GOT3 (cell line): ENCODE data around the gene ARHGEF7.

ENCODE experiments used
- DNase-seq: peaks from one replicate; lab custom pipeline; 2025; ENCODE audit warnings: mixed read lengths; lab: John Stamatoyannopoulos, UW

The ARHGEF7 gene

GRCh38 chr13:111139873-111140561 is 24.9 kb downstream of the ARHGEF7 start:
- DNase-seq, result no peak

DNA sequence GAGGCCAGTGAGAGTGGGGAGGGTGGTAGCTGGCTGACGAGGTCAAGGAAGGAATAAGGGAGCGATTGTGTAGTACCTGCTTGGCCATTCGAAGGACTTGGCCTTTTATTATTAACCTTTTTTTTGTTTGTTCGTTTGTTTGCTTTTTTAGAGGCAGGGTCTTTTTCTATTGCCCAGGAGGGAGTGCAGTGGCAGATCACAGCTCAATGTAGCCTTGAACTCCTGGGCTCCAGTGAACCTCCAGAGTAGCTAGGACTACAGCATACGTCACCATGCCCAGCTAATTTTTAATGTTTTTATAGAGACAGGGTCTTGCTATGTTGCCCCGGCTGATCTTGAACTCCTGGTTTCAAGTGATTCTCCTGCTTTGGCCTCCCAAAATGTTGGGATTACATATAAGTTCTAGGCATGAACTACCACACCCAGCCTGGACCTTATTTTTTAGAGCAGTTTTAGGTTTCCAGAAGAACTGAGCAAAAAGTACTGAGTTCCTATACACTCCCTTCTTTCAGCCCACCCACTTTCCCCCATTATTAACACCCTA is 25.5 kb downstream of the ARHGEF7 start:
- DNase-seq, result no peak

DNA sequence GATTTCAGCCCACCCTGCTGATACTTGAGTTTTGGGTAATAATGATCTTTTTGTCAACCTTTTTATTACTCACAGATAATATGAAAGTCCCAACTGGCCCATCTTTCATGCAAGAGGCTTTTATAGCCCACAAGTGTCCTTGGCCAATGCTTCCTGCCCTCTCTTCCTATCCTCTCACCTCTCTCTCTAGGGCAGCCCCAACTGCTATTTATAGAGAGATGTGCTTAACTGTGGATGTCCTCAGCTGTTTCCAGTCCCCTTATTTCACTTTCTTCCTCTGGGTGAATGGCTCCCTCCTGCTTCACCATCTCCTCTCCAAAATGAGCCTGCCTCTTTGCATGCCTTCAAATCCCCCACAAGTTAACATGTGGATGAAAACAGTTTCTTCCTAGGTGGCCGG is 27.4 kb downstream of the ARHGEF7 start:
- DNase-seq, result no peak

- DNase-seq, result no peak
These were observed 28.9 kb downstream of the ARHGEF7 start for GRCh38 chr13:111143865-111144540.

DNA sequence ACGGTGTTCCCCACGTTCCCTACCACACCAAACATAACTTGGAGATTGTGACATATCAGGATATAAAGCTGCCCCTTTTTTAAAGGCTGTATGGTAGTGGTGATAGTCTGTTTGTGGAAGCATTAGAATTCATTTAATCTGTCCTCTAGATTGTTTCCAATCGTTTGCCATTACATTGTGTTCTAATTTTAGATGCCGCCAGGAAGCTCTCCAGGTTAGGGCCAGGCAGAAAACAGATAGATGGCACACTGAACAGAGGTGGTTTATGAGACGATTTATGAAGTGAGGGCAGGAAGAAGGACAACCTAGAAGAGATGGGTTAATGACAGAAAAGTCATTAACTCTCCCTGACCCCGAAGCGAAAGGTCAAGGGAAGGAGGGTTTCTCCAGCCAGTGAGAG is 30.0 kb downstream of the ARHGEF7 start:
- no peak for DNase-seq

DNA sequence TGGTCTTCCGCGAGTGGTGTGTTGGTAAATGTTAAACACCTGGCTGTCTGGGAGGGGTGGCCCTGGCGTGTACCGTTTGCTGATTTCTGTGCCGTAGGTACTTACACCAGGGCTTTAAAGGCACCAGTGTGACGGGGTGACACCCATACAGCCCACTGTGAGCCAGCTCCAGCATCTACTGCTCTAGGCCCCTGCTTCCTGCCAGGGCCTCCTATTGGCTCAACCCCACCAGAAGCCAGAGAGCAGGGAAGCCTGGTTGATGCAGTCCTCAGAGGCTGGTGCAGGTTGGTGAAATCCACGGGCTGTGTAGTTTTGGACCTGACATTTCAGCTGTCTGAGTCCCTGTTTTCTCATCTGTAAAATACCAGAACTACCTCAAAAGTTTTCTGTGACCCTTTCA is 30.4 kb downstream of the ARHGEF7 start:
- DNase-seq, result no peak

DNA sequence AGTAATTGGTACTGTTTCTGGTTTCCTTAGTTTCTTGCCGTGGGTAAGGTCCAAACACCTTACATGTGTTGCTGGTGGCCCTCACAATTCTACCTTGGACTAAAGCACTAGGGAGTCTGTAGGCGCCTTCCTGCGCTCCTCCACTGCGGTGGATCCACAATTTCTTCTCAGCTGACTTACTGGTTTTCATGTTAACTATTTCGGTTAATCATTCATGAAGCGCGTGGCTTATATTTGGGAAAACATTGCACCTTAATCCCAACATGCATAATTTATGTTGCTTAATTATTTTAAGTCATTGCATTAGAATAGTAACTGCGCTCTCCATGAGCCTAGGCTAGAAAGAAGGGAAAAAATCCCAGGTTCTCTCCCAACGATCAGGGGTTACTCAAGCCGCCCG is 37.7 kb downstream of the ARHGEF7 start:
- no peak for DNase-seq

DNA sequence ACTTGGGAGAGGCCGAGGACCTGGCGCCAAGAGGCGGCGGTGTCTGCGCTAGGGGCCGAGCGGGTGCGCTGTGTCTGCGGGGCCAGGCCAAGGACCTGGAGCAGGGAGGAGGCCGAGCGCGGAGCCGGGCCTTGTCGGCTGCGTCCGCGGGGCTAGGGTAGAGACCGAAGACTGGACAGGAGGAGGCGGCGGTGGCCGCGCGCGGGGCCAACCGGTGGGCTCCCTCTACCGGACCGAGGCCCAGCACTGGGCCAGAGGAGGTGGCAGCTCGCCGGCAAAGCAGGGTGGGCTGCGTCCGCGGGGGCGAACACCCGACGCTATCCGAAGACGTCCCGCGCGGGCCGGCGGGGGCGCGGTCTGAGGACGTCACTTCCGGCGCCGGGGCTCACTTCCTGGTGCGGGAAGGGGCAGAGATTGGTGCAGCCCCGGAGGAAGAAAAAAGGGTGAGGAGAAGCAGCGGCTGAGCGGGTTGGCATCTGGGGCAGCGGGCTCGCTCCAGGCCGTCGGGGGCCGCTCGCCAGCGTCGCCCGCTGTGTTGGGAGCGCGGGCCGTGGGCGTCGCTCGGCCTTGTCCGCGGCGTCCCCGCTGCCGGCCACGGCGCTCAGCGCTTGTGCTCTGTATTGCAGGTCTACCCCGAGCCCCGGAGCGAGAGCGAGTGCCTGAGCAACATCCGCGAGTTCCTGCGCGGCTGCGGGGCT is 38.3 kb downstream of the ARHGEF7 start:
- peak; percentile 71 for DNase-seq

DNA sequence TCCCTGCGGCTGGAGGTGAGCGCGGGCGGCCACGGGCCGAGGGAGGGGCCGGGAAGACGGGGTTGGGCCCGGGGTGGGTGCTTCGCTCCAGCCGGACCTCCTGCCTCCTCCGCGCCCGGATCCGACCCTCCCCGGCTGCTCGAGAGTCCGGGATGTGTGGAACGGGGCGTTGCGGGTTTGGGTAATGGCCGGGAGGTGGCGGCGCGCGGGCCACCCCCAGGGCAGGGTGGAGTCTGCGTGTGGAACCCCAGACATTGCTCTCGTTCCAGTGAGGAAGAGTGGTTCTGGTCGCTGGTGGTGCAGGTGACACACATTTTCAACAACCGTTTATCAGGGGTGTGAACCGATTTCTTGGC is 38.8 kb downstream of the ARHGEF7 start:
- no peak for DNase-seq

GRCh38 chr13:111156421-111156820 is 41.3 kb downstream of the ARHGEF7 start:
- no peak for DNase-seq

- DNase-seq, result no peak
These were observed 43.2 kb downstream of the ARHGEF7 start for GRCh38 chr13:111158136-111158805.

GRCh38 chr13:111159362-111160320 is 44.5 kb downstream of the ARHGEF7 start:
- DNase-seq, result no peak

GRCh38 chr13:111160648-111161047 is 45.5 kb downstream of the ARHGEF7 start:
- DNase-seq, result no peak

- no peak for DNase-seq
These were observed 46.8 kb downstream of the ARHGEF7 start for GRCh38 chr13:111161601-111162600.

DNA sequence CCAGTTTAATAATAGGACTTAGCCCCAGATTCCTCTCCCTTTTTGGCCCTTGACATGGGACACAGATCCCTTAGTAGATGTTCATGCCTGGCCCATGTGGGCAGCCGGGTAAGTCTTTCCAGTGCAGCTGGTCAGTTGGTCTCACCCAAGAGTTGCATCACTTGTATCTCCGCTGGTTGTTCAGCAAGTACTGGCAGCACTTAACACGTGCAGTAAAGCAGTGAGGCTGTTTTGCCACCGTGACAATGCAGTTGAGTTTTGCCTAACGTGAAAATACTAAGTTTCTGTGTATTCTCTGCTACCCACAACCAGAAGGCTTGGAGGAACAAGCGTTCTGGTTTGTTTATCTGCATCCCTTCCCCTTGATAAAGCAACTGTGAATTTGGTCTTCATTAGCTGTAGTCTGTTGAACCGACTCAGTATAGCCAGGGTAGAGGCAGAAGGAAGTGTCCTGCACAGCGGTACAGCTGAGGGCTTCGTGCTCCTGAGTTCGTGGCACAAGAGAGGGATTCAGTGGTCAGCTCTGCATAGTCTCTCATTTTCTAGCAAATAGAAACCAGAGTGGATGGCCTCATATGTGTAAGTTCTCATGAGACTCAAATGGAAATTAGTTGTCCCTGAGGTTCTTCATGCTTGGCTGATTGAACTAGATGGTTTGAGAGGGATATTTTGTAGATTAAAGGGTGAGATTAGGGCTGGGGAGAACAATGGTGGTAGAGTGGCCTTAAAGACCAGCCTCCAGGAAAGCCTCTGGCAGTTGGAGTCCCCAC is 50.3 kb downstream of the ARHGEF7 start:
- DNase-seq, result no peak

DNA sequence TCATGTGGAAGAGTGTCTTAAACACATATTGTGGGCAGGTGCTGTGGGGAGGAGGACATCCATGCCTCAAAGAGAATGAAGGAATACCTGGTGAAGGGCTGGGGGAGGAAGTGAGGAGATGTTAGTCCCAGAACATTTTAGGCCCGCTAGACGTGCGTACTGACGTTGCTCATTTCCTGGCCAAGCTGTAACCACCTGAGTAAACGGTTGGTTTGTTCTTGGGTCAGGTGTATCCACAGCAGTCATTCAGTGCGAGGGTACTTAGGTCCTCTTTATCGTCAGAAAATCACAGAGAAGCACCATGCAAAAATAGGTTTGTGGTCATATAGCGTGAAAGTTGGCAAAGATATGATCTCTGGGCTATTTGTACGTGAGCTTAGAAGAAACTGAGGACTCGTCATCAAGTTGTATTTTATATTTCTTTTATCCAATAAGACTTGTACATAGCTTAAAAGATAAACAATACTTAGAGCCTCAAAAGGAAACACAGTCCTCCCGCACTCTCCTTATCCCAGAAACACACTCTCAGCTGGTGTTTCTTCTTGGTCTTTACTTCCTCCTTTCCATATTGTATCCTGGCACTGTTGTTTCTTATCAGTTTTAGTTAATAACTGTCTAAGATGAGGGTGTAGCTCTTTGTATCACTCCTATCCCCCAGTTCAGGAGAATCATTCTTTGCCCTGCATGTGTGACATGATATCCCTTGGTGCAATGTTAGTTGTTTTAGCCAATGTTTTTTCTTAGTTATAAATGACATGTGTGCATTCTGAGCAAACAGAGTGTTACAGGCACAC is 52.0 kb downstream of the ARHGEF7 start:
- DNase-seq, result no peak

GRCh38 chr13:111168107-111168506 is 53.0 kb downstream of the ARHGEF7 start:
- no peak for DNase-seq

GRCh38 chr13:111171112-111171511 is 56.0 kb downstream of the ARHGEF7 start:
- DNase-seq, result no peak
